GM23338 (cell line): ENCODE results near the gene KCNMA1. TPM values are rescaled to one million over a fixed set of nuclear protein-coding genes. Genes with fewer than 3 reads are reported as not detected.

ENCODE experiments used
- ATAC-seq: fragments of 200-7000 bp; cut with Tn5 transposase; 3 replicates; pipeline ENCODE4 v1.9.1; 2020
- DNase-seq: peaks from one replicate; pipeline ENCODE4 v3.0.0-alpha.2; 2015; ENCODE audit warnings: low spot score
- H2AFZ ChIP-seq: fragments of 200-600 bp; sonication (generic); 2 replicates; pipeline ENCODE4 v1.8.0; 2016; ENCODE audit warnings: antibody characterized with exemption, mild to moderate bottlenecking, moderate library complexity
- H3F3A ChIP-seq: fragments of 200-600 bp; sonication (generic); replicated peaks from 2 replicates; pipeline ENCODE4 v1.8.0; 2017; ENCODE audit warnings: antibody characterized with exemption, mixed run types, low read depth
- H3K27ac ChIP-seq: fragments of 200-600 bp; sonication (generic); 2 replicates; pipeline ENCODE4 v1.6.1; 2016; ENCODE audit warnings: low read depth
- H3K27me3 ChIP-seq: fragments of 200-600 bp; sonication (generic); 2 replicates; pipeline ENCODE4 v1.8.0; 2016; ENCODE audit warnings: mild to moderate bottlenecking, mixed run types, moderate library complexity; ENCODE audit not compliant: insufficient read depth
- H3K36me3 ChIP-seq: fragments of 200-600 bp; sonication (generic); 2 replicates; pipeline ENCODE4 v1.8.0; 2016; ENCODE audit warnings: mild to moderate bottlenecking; ENCODE audit not compliant: insufficient read depth
- H3K4me1 ChIP-seq: fragments of 200-600 bp; sonication (generic); 2 replicates; pipeline ENCODE4 v1.8.0; 2016; ENCODE audit warnings: mild to moderate bottlenecking, moderate library complexity; ENCODE audit not compliant: insufficient read depth
- H3K4me2 ChIP-seq: fragments of 200-600 bp; sonication (generic); 2 replicates; pipeline ENCODE4 v1.7.1; 2017; ENCODE audit warnings: mixed run types
- H3K4me3 ChIP-seq: fragments of 200-600 bp; sonication (generic); 2 replicates; pipeline ENCODE4 v1.6.1; 2016; ENCODE audit warnings: mixed run types
- H3K79me2 ChIP-seq: fragments of 200-600 bp; sonication (generic); replicated peaks from 2 replicates; pipeline ENCODE4 v1.8.0; 2017; ENCODE audit warnings: mild to moderate bottlenecking; ENCODE audit not compliant: insufficient read depth
- H3K9me2 ChIP-seq: fragments of 200-600 bp; sonication (generic); 2 replicates; pipeline ENCODE4 v1.8.0; 2017; ENCODE audit not compliant: insufficient read depth
- H4K20me1 ChIP-seq: fragments of 200-600 bp; sonication (generic); replicated peaks from 2 replicates; pipeline ENCODE4 v1.8.0; 2017; ENCODE audit warnings: mild to moderate bottlenecking; ENCODE audit not compliant: insufficient read depth
- H3K27ac Mint-ChIP-seq: 2 replicates; pipeline ENCODE4 v1.8.0; 2020; ENCODE audit warnings: inconsistent platforms, mild to moderate bottlenecking, moderate library complexity, mixed read lengths
- H3K27me3 Mint-ChIP-seq: 3 replicates; pipeline ENCODE4 v1.8.0; 2022; ENCODE audit warnings: low read depth, mild to moderate bottlenecking, moderate library complexity, mixed read lengths, inconsistent platforms; ENCODE audit not compliant: insufficient read depth, poor library complexity
- H3K36me3 Mint-ChIP-seq: 3 replicates; pipeline ENCODE4 v1.8.0; 2021; ENCODE audit warnings: low read depth, mild to moderate bottlenecking, inconsistent platforms, moderate library complexity, mixed read lengths
- H3K4me1 Mint-ChIP-seq: 3 replicates; pipeline ENCODE4 v1.8.0; 2020; ENCODE audit warnings: mild to moderate bottlenecking, inconsistent platforms, mixed read lengths
- H3K4me3 Mint-ChIP-seq: 3 replicates; pipeline ENCODE4 v1.8.0; 2021; ENCODE audit warnings: moderate library complexity, mild to moderate bottlenecking, inconsistent platforms, mixed read lengths
- H3K9me3 Mint-ChIP-seq: 3 replicates; pipeline ENCODE4 v1.8.0; 2020; ENCODE audit warnings: moderate library complexity, mild to moderate bottlenecking, inconsistent platforms, mixed read lengths
- CREB1 ChIP-seq: fragments of 250-450 bp; sonication (Bioruptor Pico); IDR thresholded peaks from 2 replicates; pipeline ENCODE4 v1.5.0; 2020; ENCODE audit warnings: low read depth, mild to moderate bottlenecking, moderate library complexity
- CTCF ChIP-seq, 2 experiments: fragments of 200-600 bp in 1 of 2; sonication (generic) in 1 of 2; conservative IDR thresholded peaks; 2 replicates each; pipeline versions ENCODE4 v1.5.1 to v1.6.1; 2016 to 2017; ENCODE audit warnings: antibody characterized with exemption in 2 of 2, low read depth in 2 of 2, mild to moderate bottlenecking in 2 of 2, moderate library complexity in 1 of 2
- EZH2 ChIP-seq: fragments of 200-600 bp; sonication (generic); IDR thresholded peaks from one replicate; pipeline ENCODE4 v1.8.0; 2017; ENCODE audit warnings: antibody characterized with exemption, mild to moderate bottlenecking, low read depth; ENCODE audit not compliant: unreplicated experiment
- REST ChIP-seq: IDR thresholded peaks from one replicate; pipeline ENCODE4 v1.6.1; 2018; ENCODE audit warnings: antibody characterized with exemption; ENCODE audit not compliant: unreplicated experiment
- ZNF462 ChIP-seq: fragments of 250-450 bp; sonication (Bioruptor Pico); IDR thresholded peaks from 2 replicates; pipeline ENCODE4 v1.5.0; 2020; ENCODE audit warnings: mild to moderate bottlenecking, moderate library complexity
- polyA plus RNA-seq: library from polyadenylated mRNA; unstranded; fragments of >200 nt; fragmentation: Nextera tagmentation; extraction: Ambion mirVana; gene quantifications from 2 replicates; pipeline ENCODE4 v1.2.1, GENCODE V29; 2016
- total RNA-seq: library from RNA; depleted of rRNA; stranded (reverse); fragments of >200 nt; shearing (Covaris generic); gene quantifications from 2 replicates; pipeline ENCODE4 v1.2.3, GENCODE V29; 2014

The KCNMA1 gene
- total and polyA plus RNA-seq, 2 experiments from 2014 or later, result 8.2 to 9.0 TPM

- H3F3A ChIP-seq, result no peaks in the 10 kb centered on the region
- Mint-ChIP-seq H3K27ac (no peak overlapping the region), H3K4me1 (peaks cover 6% of the 10 kb centered on the region), H3K27me3 (peaks cover 3% of the 10 kb centered on the region), H3K36me3 (no peaks in the 10 kb centered on the region), H3K9me3 (no peaks in the 10 kb centered on the region), H3K4me3 (no peak overlapping the region)
- H3K79me2 ChIP-seq, result no peaks in the 10 kb centered on the region
- H3K9me2 ChIP-seq, result no peaks in the 10 kb centered on the region
- no peaks in the 10 kb centered on the region for H4K20me1 ChIP-seq
- no peak overlapping the region for H2AFZ ChIP-seq
- H3K27me3 ChIP-seq, result no peaks in the 10 kb centered on the region
- no peak for TF ChIP-seq ZNF462 (CRISPR knock-in tag)
- TF ChIP-seq CTCF (conservative IDR thresholded peaks at IDR 0.05; ENCODE audit: low read depth in 2 of 2), result no peak
- TF ChIP-seq REST, result no peak
- no peak for TF ChIP-seq CREB1 (CRISPR knock-in tag)
- TF ChIP-seq EZH2, result no peak
- no peak overlapping the region for H3K4me3 ChIP-seq
- H3K4me2 ChIP-seq, result no peak overlapping the region
- DNase-seq (no peak), ATAC-seq (no peak)
- no peaks in the 10 kb centered on the region for H3K4me1 ChIP-seq
- H3K27ac ChIP-seq, result no peak overlapping the region
- H3K36me3 ChIP-seq, result no peaks in the 10 kb centered on the region
Measured at GRCh38 chr10:76946270-76946669, 691.3 kb downstream of the KCNMA1 start.
